Pulmonary artery endothelial cell (primary cell): ENCODE results near the gene PMEPA1. TPM values are rescaled to one million over a fixed set of nuclear protein-coding genes. Genes with fewer than 3 reads are reported as not detected.

Source experiments
- DNase-seq: peaks from one replicate; pipeline ENCODE4 v3.0.0-alpha.2; 2011; ENCODE audit warnings: low read depth, low spot score
- total RNA-seq: library from RNA; depleted of rRNA; stranded (reverse); fragments of >200 nt; gene quantifications from 2 replicates; pipeline ENCODE4 v1.2.3, GENCODE V29; 2014

Gene PMEPA1
- total RNA-seq, 1 donor from 2014 or later = 4.7 TPM

GRCh38 chr20:57622579-57623381, 87.0 kb downstream of the PMEPA1 start:
- no peak for DNase-seq

GRCh38 chr20:57622201-57622570, 87.6 kb downstream of the PMEPA1 start:
- no peak for DNase-seq

GRCh38 chr20:57621421-57622200, 88.2 kb downstream of the PMEPA1 start:
- no peak for DNase-seq

DNA sequence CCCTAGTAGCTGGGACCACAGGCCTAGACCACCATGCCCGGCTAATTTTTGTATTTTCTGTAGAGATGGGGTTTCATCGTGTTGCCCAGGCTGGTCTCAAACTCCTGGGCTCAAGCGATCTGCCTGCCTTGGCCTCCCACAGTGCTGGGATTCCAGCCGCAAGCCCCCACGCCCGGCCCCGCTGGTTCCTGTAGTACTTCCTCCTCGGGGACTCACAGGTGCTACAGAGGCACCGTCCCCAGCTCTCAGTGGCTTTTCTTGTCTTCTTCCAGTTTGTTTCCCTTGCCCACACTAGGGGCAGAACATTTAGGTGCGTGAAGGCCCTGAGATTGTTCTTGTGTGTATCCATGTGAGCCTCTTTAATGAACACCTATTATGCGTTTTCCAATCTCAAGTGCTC, 88.8 kb downstream of the PMEPA1 start:
- no peak for DNase-seq

DNA sequence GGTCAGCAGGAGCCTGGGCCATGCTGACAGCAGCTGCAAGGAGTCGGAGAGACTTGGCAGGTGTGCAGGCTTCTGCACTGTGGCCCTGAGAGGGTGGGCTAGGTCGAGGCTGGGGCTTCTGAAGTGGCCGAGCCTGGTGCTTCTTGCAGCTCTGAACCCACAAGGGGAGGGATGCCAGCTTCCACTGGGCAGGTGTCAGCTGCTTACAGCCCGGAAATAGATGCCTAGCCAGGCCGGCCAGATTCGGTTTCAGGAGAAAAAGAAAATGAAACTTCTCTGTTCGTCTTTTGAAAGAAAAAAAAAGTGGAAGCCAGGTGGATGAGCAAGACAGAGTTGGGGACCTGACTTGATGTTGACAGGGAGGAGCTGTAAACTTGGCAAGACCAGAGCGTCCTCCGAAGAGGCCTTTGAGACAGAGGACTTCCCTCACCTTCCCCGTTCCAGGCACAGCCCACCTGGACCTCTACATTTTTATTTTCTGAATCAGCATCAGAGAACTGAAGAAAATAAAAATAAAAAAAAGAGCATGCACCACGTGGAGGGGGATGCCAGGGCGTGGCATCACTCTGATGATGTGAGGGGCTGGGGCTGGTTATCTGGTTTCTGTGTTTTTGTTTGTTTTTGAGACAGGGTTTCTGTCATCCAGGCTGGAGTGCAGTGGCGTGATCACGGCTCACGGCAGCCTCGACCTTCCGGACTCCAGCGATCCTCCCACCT, 89.4 kb downstream of the PMEPA1 start, which contains the start of gene ZBP1:
Gene ZBP1 (minus strand): TSS at position 153 of the 717 bp plus-strand sequence. CDS start 131 bp downstream, at position 22.
- no peak for DNase-seq

DNA sequence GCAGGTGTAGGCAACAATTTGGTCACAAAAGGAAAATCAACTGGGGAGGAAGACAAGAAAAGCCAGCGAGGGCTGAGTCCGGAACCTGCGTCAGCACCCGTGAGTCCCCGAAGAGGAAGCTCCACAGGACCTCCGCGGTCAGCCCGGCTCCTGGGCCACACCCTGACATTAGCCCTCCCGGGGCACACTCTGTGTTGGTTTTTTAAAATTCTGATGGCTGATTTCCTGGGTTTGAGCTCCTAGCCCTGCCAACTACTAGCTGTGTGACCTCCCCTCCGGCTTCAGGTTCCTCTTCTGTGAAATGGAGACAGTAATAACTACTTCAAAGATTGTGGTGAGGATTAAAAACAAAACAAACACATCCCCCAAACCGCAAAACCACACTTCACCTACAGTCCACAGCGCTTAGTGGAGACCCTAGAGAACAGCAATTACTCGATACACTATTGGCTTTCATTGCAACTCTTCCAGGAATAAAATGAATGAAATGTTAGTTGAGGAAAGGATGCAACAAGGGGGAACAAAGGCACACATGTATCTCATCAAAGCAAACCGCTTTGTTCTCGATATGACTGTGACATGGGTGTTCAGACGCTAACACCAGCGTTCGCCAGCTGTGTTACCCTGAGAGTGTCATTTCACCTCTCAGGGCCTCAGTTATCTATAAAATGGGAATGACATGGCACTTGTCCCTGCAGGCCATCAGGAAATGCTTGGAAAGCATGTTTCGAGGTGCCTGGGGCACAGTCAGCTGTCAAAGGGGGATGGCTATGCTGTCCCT, 90.6 kb downstream of the PMEPA1 start:
- DNase-seq = no peak

GRCh38 chr20:57618764-57619050, 91.1 kb downstream of the PMEPA1 start:
- no peak for DNase-seq

DNA sequence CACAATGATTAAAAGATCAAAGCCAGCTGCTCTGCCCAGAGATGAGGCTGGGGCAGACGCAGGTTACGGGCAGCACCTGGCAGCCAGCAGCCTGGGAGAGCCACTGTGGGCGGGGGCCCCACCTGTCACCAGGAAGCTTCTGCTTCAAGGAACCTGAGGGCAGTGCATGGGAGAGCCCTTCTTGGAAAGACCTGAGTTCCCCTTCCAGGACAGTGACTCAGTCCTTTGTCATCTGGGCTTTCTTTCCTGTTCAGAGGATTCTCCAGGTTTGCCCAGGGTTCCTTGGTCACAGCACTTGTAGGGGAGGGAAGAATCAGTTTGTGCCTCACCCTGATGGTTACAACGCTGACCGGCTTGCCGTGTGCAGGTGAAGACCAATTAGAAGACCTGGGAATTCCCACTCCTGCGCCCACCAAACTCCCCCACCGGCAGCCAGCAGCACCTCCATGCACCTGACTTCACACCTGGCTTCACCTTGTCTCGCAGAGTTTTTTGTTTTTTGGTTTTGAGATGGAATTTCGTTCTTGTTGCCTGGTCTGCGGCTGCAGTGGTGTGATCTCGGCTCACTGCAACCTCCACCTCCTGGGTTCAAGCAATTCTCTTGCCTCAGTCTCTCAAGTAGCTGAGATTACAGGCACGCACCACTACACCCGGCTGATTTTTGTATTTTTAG, 91.6 kb downstream of the PMEPA1 start:
- DNase-seq = no peak

DNA sequence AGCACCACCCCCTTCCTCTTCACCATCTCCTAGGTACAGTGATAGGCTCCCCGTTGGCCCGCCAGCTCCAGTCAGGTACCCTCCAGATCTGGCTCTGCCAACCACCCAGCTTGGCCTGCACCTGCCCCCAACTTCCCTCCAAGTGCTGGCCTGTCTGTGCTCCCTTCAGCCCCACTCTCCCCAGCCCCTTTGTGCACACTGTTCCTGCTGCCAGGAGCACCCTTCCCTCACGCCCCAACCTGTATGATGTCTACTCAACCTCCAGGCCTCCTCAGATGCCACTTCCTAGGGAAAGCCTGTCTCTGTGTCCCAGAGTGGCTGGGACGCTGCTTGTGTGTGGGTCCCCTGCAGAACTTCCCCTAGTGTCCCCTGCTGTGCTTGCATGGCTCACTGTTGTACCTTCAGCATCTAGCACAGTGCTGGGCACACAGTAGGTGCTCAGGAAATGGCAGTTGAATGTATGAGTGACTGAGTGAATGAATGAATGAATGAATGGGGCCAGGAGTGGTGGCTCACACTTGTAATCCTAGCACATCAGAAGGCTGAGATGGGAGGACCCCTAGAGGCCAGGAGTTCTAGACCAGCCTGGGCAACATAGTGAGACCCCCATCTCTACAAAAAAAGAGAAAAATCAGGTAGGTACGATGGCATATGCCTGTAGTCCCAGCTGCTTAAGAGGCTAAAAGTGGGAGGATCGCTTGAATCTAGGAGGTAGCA, 92.6 kb downstream of the PMEPA1 start:
- DNase-seq = no peak

DNA sequence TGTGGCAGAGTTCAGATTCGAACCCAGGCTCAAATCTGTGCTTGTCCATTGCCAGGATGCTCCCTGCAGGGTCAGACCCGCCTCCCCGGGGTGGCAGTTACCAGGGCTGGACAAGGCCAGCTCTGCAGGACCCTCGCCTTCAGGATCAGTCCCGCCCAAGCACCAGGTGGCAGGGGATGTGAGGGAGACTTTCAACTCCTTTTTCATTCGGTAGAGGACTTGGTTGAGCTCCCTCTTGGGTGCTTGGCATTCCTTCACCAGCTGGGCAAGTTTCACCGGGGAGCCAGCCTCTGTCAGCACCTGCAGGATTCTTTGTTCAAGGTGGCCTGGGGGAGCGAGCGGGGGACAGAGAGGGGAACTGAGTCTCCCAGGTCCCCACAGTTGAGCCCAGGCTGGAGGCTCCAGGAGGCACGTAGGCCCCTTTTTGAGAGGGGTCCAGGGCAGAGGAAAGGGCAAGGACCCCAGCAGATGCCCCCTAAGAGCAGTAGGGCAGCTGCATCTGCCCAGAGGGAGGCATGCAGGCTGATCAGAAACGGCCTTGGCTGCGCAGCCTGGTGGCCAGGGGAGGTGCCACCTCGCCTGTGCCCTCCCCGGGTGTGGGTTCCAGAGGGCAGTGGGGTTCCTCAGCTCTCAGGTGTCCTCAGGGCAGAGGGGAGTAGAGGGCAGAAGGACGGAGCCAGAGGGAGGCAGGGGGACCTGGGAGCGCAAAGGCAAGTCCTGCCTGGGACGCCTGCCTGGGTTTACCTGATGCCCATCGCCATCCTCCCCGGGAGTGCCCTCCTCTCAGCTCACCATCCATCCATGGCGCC, 93.5 kb downstream of the PMEPA1 start:
- no peak for DNase-seq

- no peak for DNase-seq
Observed at GRCh38 chr20:57615445-57615811, 94.4 kb downstream of the PMEPA1 start.

DNA sequence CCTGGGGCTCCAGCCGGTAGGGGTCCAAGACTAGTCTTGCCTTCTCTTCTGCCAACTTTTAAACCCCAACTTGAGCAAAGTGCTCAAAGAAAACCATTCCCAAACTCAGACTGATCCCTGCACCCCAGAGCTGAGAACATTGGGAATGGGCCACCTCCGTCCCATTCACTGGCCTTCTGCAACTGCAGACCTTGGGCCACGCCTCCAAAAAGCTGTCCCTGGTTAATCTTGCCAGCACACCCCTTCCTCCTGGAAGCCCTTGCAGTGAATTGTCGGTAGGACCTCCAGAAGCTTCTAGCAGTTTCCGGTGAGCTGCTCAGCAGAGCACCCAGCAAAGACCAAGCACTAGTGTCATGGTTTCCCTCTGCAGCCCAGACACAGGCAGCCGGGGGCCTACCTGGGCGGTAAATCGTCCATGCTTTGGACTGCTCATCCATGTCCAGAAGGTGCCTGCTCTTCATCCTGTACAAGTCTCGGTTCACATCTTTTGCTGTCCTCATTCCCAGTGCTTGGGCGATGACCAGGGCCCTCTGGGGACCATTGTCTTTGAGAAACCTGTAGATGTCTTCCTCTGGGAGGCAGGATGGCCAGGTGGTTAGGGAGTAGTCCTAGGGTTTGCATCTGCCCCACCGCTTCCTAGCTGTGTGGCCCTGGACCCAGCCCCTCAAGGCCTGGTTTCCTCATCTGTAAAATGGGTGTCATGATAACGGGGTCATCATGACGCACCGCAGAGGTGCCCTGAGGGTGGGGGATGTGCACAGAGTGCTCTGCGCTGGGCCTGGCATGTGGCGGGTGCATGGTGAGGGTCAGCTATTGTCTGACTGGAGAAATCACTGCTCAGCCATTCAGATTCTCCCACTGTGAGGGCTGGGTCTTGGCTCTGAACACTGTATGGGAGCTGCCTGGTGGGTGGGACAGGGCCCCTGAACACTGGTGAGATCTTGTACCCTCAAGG, 95.0 kb downstream of the PMEPA1 start:
- no peak for DNase-seq

DNA sequence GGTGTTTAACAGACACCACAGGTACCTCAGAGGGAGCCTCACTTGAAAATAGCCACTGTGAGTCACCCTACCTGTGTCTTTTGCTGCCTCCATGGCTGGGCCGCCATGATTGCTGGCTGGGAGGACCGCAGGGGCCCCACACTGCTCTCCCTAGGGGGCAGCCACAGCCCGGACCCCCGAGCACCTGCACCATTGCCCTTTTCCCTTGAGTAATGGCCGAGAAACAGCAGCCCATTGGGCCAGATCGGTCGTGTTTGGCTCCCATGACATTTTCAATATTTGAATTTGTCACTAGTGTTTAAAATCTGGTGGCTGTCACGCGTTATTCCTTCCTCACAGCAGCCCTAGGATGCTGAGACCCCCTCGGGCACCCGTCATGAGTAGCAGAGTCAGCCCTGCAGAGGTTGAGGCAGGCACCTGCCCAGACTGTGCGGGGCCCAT, 96.3 kb downstream of the PMEPA1 start:
- DNase-seq = no peak

DNA sequence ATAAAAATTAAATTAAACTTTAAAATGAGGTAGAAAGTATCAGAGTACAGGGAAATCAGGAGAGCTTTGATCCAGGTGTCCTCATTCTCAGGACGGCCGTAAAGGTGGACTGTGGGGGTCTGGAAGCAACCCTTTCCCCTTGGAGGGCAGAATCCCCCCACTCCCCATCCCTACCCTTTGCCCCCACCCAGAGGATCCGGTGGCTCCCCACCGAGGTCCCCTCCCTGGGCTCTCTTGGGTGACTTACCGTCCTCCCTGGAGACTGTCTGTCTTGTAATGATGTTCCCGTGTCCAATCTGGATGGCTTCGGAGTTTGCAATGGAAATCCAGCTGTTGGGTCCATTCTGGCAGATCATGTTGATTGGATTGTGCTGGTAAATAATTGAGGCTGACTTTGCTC, 96.9 kb downstream of the PMEPA1 start:
- no peak for DNase-seq

GRCh38 chr20:57612436-57612835, 97.4 kb downstream of the PMEPA1 start:
- no peak for DNase-seq

GRCh38 chr20:57611586-57612311, 98.1 kb downstream of the PMEPA1 start:
- no peak for DNase-seq

DNA sequence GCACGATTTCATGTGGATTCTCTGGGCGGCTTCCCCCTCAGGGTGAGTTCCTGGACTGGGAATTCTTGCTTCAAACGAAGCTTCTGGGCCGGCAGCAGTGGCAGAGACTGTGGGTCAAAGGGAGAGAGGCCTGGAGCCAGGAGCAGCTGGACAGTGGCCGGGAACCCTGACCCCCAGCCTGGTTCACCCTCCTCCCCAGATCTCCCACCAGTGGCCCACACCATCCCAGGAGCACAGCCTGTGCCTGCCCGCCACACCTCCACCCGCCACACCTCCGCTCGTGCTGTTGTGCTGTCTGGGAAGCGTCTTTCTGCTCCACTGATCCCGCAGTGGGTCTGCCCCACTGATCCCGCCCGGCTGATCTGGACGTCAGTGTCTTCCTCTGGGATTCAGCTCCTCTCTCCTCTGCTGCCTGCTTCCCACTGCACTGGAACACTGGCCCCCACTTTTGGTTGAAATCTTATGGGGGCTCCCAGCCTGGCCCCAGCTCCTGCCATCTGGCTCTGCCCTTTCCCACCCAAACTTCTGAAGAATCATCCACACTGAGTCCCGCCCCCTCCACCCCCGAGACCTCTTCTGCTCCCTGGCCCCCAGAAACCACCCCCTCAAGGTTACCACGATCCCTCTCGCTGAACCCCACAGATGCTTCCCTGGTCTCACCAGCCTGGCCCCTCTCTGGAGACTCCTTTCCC, 99.4 kb downstream of the PMEPA1 start:
- no peak for DNase-seq
